GM06990 (cell line): ENCODE measurements around the gene CARS1.
A peak's percentile ranks its signal among the peaks of the same experiment; 100 is the strongest.

ENCODE experiments used
- DNase-seq: peaks from one replicate; pipeline ENCODE4 v3.0.0-alpha.2; 2011; ENCODE audit not compliant: insufficient read length; ENCODE audit errors: extremely low read depth
- H3K27me3 ChIP-seq: replicated peaks from 2 replicates; pipeline ENCODE4 v1.6.0; 2011; ENCODE audit warnings: low read length; ENCODE audit not compliant: control insufficient read depth, insufficient read depth
- H3K36me3 ChIP-seq: 2 replicates; pipeline ENCODE4 v1.5.1; 2011; ENCODE audit warnings: low read length; ENCODE audit not compliant: control insufficient read depth, insufficient read depth
- H3K4me3 ChIP-seq: replicated peaks from 2 replicates; pipeline ENCODE4 v1.5.1; 2011; ENCODE audit warnings: low read depth, mild to moderate bottlenecking, control low read depth, low read length
- CTCF ChIP-seq: IDR thresholded peaks from 2 replicates; pipeline ENCODE4 v1.5.1; 2011; ENCODE audit warnings: low read length, control low read depth, mild to moderate bottlenecking, inconsistent platforms; ENCODE audit not compliant: insufficient read depth, poor library complexity, severe bottlenecking

CARS1 gene

GRCh38 chr11:3094223-3094824 lies 37.1 kb upstream of the CARS1 start:
- H3K4me3 ChIP-seq: no peak overlapping the region
- TF ChIP-seq CTCF: no peak
- no peak for DNase-seq
- H3K27me3 ChIP-seq: no peaks in the 10 kb centered on the region
- no peaks in the 10 kb centered on the region for H3K36me3 ChIP-seq

- no peak for DNase-seq
- TF ChIP-seq CTCF: no peak
- no peaks in the 10 kb centered on the region for H3K36me3 ChIP-seq
Measured at GRCh38 chr11:3093281-3094191, 36.3 kb upstream of the CARS1 start.

GRCh38 chr11:3092603-3093141 lies 35.4 kb upstream of the CARS1 start:
- DNase-seq: no peak
- no peaks in the 10 kb centered on the region for H3K27me3 ChIP-seq
- TF ChIP-seq CTCF: no peak
- no peaks in the 10 kb centered on the region for H3K36me3 ChIP-seq
- H3K4me3 ChIP-seq: no peak overlapping the region

More at GRCh38 chr11:3093281-3094191, 36.3 kb upstream of the CARS1 start:
- Histone ChIP-seq H3K4me3 (no peak overlapping the region), H3K27me3 (no peaks in the 10 kb centered on the region)

DNA sequence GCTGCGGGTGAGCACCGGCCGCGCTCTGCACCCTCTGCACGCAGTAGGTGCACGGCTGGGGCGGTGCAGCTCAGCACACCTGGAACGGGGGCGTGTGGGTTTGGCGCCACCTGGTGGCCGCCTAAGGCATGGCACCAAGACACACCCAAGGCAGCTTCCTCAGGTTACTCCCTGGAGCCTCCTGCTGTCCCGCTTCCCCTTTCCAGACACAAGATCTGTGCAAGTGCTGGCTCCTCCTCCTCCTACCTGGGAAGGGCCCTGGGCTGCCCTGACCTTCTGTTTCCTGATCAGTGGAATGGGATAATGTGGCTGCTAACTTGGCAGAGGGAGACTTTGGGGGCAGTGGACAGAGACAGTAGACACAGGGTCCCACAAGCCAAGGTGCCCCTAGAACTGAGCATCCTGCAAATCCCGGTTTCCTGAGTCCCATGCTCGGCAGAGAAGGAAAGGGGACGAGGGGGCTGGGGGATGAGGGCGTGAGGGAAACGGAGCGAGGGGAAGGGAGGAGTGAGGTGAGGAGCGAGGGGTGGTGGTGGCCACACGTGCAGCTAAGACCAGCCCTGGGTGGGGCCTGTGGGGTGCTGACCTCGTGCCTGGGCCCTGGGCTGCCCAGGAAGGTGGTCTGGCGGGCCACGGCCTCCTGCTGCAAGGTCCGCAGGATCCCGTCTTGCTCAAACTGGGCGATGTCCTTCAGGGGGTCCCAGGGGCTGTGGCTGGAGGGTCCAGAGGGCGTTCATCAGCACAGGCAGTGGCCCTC lies 34.8 kb upstream of the CARS1 start:
- TF ChIP-seq CTCF: peak; percentile 98
- no peaks in the 10 kb centered on the region for H3K27me3 ChIP-seq
- no peaks in the 10 kb centered on the region for H3K36me3 ChIP-seq
- peak; percentile 74 for DNase-seq
- no peak overlapping the region for H3K4me3 ChIP-seq

- Histone ChIP-seq H3K27me3 (no peaks in the 10 kb centered on the region), H3K36me3 (no peaks in the 10 kb centered on the region), H3K4me3 (no peak overlapping the region)
- TF ChIP-seq CTCF: no peak
- no peak for DNase-seq
Measured at GRCh38 chr11:3091081-3091845, 34.0 kb upstream of the CARS1 start.
